Activated naive CD4-positive, alpha-beta T cell treated with anti-CD3 and anti-CD28 coated beads for 36 hours (primary cell): ENCODE results near the gene PAPLN. TPM values are rescaled to one million over a fixed set of nuclear protein-coding genes. Genes with fewer than 3 reads are reported as not detected.

Experiments used
- total RNA-seq, 2 experiments: library from RNA; stranded (reverse); gene quantifications; one replicate each; pipeline ENCODE4 v1.2.3, GENCODE V29; 2021

Gene PAPLN
- total RNA-seq, 2 experiments from 2014 or later, result 1.0 TPM

Other genes with a start within 250 kb of the PAPLN start
- 1 to 10 TPM; 8.5 to 9.2 TPM for gene ZFYVE1, start 210.4 kb upstream of the PAPLN start, total RNA-seq
- gene RBM25, start 179.0 kb upstream of the PAPLN start, total RNA-seq, result 10 to 100 TPM; 86.3 to 93.6 TPM
- 10 to 100 TPM; 24.5 to 26.0 TPM for gene PSEN1, start 101.0 kb upstream of the PAPLN start, total RNA-seq
- 10 to 100 TPM; 24.2 to 26.4 TPM for gene NUMB, start 221.0 kb downstream of the PAPLN start, total RNA-seq